ENCODE data around the gene PRPF18. TPM values are rescaled to one million over a fixed set of nuclear protein-coding genes. Genes with fewer than 3 reads are reported as not detected.

PRPF18 gene
- total RNA-seq, 1 experiment from 2014 or later = 21.3 TPM

DNA sequence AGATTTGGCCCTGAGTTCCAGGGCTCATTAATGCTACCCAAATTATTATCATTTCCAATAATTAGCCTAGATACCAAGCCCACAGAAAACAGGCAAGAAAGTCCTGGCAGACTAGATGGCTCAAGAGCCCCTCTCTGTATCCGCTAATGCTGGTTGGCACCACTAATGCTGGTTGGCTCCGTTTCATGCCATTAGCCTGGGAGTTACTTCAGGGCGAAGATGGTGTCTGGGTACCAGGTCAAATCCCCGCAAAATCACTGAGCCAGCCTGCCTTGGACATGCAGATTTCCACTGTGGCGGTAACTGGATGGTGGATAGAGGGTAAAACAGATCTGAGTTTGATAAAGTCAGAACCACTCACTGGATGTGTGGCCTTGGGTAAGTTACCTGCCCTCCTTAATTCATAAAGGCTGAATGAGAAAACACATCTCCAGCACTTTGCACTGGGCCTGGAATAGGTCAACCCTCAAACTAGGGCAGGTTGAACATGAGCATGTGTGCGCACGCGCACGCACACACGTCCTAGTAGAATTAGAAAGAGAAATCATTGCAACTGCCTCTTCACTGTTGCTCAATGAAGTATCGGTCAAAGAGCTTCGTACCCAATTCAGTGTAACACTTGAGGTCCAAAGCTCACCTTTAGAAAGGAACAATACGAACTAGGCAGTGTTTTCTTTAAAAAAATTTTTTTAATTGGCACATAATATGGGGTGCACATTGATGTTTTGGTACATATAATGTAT lies 91.5 kb downstream of the PRPF18 start:
- Mint-ChIP-seq H3K9me3 (ENCODE audit: low read depth, unreplicated experiment) (no peaks in the 10 kb centered on the region), H3K27me3 (ENCODE audit: unreplicated experiment) (no peaks in the 10 kb centered on the region), H3K4me3 (ENCODE audit: low read depth, unreplicated experiment) (no peak overlapping the region), H3K36me3 (ENCODE audit: insufficient read depth, unreplicated experiment) (no peaks in the 10 kb centered on the region), H3K4me1 (ENCODE audit: low read depth, unreplicated experiment) (peaks cover 9% of the 10 kb centered on the region), H3K27ac (ENCODE audit: unreplicated experiment) (no peak overlapping the region)
- no peak for DNase-seq
- CTCF ChIA-PET = interaction anchor here (0.5 to 1.2 kb wide), 2 partner anchors 11 to 506 kb away, joined by 3 read pairs; no protein-coding TSS in a partner anchor
- no peak for TF ChIP-seq CTCF (IDR thresholded peaks at IDR 0.05; ENCODE audit: unreplicated experiment)
- no TSS peak for BruUV-seq (replicated peaks)
- intact Hi-C loops (cut with micrococcal nuclease; ENCODE audit: unreplicated experiment) = no loop called here

Other genes starting within 250 kb of the PRPF18 start
- 50.1 and 61.8 TPM in 2 replicates for gene SEPHS1, start 238.7 kb upstream of the PRPF18 start, total RNA-seq (2022)
- gene BEND7, start 58.0 kb upstream of the PRPF18 start, total RNA-seq (2022) = 7.4 and 8.3 TPM in 2 replicates

Data from Calu3 (cell line).